Neural cell (in vitro differentiated cells): ENCODE results near the gene ADAMTS17. TPM values are rescaled to one million over a fixed set of nuclear protein-coding genes. Genes with fewer than 3 reads are reported as not detected.

Source experiments
- H2AFZ ChIP-seq: fragments of 200-600, 300-800 bp; sonication (generic), shearing (Covaris generic); 2 replicates; pipeline ENCODE4 v1.6.0; 2014; ENCODE audit warnings: low read depth, mild to moderate bottlenecking, antibody characterized with exemption, low read length, moderate library complexity
- H3F3A ChIP-seq: fragments of 200-600 bp; shearing (Covaris generic); 2 replicates; pipeline ENCODE4 v1.6.1; 2016; ENCODE audit warnings: mild to moderate bottlenecking, moderate library complexity, mixed read lengths, antibody characterized with exemption, low read length; ENCODE audit not compliant: insufficient read depth, poor library complexity, severe bottlenecking
- H3K27ac ChIP-seq: fragments of 200-600, 300-800 bp; sonication (generic), shearing (Covaris generic); 2 replicates; pipeline ENCODE4 v1.5.1; 2014; ENCODE audit warnings: mild to moderate bottlenecking, low read length, moderate library complexity
- H3K27me3 ChIP-seq: fragments of 300-800, 200-600 bp; sonication (generic), shearing (Covaris generic); 2 replicates; pipeline ENCODE4 v1.6.0; 2014; ENCODE audit warnings: mild to moderate bottlenecking, low read depth, low read length, moderate library complexity; ENCODE audit not compliant: insufficient read depth
- H3K36me3 ChIP-seq: fragments of 300-800, 200-600 bp; sonication (generic), shearing (Covaris generic); 2 replicates; pipeline ENCODE4 v1.5.1; 2014; ENCODE audit warnings: mild to moderate bottlenecking, antibody characterized with exemption, low read length, moderate library complexity; ENCODE audit not compliant: insufficient read depth
- H3K4me2 ChIP-seq: fragments of 300-800, 200-600 bp; sonication (generic), shearing (Covaris generic); 2 replicates; pipeline ENCODE4 v1.6.0; 2014; ENCODE audit warnings: mild to moderate bottlenecking, low read length
- H3K4me3 ChIP-seq: fragments of 300-800, 200-600 bp; sonication (generic), shearing (Covaris generic); 2 replicates; pipeline ENCODE4 v1.5.1; 2014; ENCODE audit warnings: mild to moderate bottlenecking, low read length, moderate library complexity
- H3K79me2 ChIP-seq: fragments of 200-600 bp; shearing (Covaris generic); replicated peaks from 2 replicates; pipeline ENCODE4 v1.6.0; 2014; ENCODE audit warnings: mild to moderate bottlenecking, low read length, moderate library complexity; ENCODE audit not compliant: insufficient read depth
- H3K9ac ChIP-seq: fragments of 300-800, 200-600 bp; sonication (generic), shearing (Covaris generic); 2 replicates; pipeline ENCODE4 v1.6.1; 2016; ENCODE audit warnings: mild to moderate bottlenecking, low read length, mixed read lengths
- H3K9me2 ChIP-seq: fragments of 200-600 bp; shearing (Covaris generic); 2 replicates; pipeline ENCODE4 v1.6.1; 2016; ENCODE audit warnings: mild to moderate bottlenecking, low read length, mixed read lengths; ENCODE audit not compliant: insufficient read depth
- H3K9me3 ChIP-seq: fragments of 200-600, 300-800 bp; sonication (generic), shearing (Covaris generic); 2 replicates; pipeline ENCODE4 v1.6.1; 2016; ENCODE audit warnings: mild to moderate bottlenecking, mixed run types, low read length, moderate library complexity, mixed read lengths
- H4K20me1 ChIP-seq: fragments of 200-600 bp; shearing (Covaris generic); 2 replicates; pipeline ENCODE4 v1.6.1; 2016; ENCODE audit warnings: mild to moderate bottlenecking, mixed run types; ENCODE audit not compliant: insufficient read depth
- CTCF ChIP-seq: fragments of 450-650 bp; IDR thresholded peaks from 2 replicates; pipeline ENCODE4 v1.5.1; 2014; ENCODE audit warnings: antibody characterized with exemption, mild to moderate bottlenecking, moderate library complexity; ENCODE audit not compliant: poor library complexity, severe bottlenecking
- EP300 ChIP-seq: fragments of 450-650 bp; conservative IDR thresholded peaks from 2 replicates; pipeline ENCODE4 v1.6.1; 2014; ENCODE audit warnings: antibody characterized with exemption, mild to moderate bottlenecking, moderate library complexity; ENCODE audit not compliant: poor library complexity, severe bottlenecking
- EZH2 ChIP-seq: fragments of 200-600, 300-800 bp; shearing (Covaris generic), sonication (generic); IDR thresholded peaks from 2 replicates; pipeline ENCODE4 v1.6.1; 2014; ENCODE audit warnings: antibody characterized with exemption, low read length, borderline replicate concordance, mild to moderate bottlenecking; ENCODE audit not compliant: insufficient read depth, poor library complexity, severe bottlenecking
- MXI1 ChIP-seq: fragments of 450-650 bp; conservative IDR thresholded peaks from 2 replicates; pipeline ENCODE4 v1.6.1; 2014; ENCODE audit warnings: antibody characterized with exemption, mild to moderate bottlenecking; ENCODE audit not compliant: poor library complexity, severe bottlenecking
- POLR2AphosphoS5 ChIP-seq: IDR thresholded peaks from 2 replicates; pipeline ENCODE4 v1.6.1; 2012
- RAD21 ChIP-seq: fragments of 450-650 bp; conservative IDR thresholded peaks from 2 replicates; pipeline ENCODE4 v1.6.1; 2014; ENCODE audit warnings: antibody characterized with exemption, mild to moderate bottlenecking, moderate library complexity
- SMC3 ChIP-seq: fragments of 450-650 bp; conservative IDR thresholded peaks from 2 replicates; pipeline ENCODE4 v1.6.1; 2014; ENCODE audit warnings: antibody characterized with exemption, mild to moderate bottlenecking, moderate library complexity; ENCODE audit not compliant: poor library complexity
- TAF1 ChIP-seq: IDR thresholded peaks from 2 replicates; pipeline ENCODE4 v1.6.1; 2012; ENCODE audit warnings: low read depth
- polyA plus RNA-seq: library from polyadenylated mRNA; depleted of rRNA; stranded (reverse); fragments of >200 nt; gene quantifications from 2 replicates; pipeline ENCODE4 v1.2.3, GENCODE V29; 2014
- TF ChIP-seq, protein P1 (sequence below): IDR thresholded peaks from 2 replicates; pipeline ENCODE4 v1.6.1; 2012; ENCODE audit warnings: borderline replicate concordance

Gene ADAMTS17
- polyA plus RNA-seq, 1 donor from 2014 or later = 0.04 TPM

GRCh38 chr15:100096248-100096600 is 245.6 kb downstream of the ADAMTS17 start:
- Histone ChIP-seq H3K4me2 (no peak overlapping the region), H3K27ac (no peak overlapping the region), H3K9me3 (no peaks in the 10 kb centered on the region), H3K9ac (no peak overlapping the region), H3K79me2 (no peaks in the 10 kb centered on the region), H4K20me1 (no peaks in the 10 kb centered on the region), H3F3A (no peaks in the 10 kb centered on the region), H2AFZ (no peak overlapping the region), H3K9me2 (no peaks in the 10 kb centered on the region), H3K27me3 (no peaks in the 10 kb centered on the region), H3K4me3 (no peak overlapping the region), H3K36me3 (no peaks in the 10 kb centered on the region)
- TF ChIP-seq SMC3 = no peak
- TF ChIP-seq, protein P1, sequence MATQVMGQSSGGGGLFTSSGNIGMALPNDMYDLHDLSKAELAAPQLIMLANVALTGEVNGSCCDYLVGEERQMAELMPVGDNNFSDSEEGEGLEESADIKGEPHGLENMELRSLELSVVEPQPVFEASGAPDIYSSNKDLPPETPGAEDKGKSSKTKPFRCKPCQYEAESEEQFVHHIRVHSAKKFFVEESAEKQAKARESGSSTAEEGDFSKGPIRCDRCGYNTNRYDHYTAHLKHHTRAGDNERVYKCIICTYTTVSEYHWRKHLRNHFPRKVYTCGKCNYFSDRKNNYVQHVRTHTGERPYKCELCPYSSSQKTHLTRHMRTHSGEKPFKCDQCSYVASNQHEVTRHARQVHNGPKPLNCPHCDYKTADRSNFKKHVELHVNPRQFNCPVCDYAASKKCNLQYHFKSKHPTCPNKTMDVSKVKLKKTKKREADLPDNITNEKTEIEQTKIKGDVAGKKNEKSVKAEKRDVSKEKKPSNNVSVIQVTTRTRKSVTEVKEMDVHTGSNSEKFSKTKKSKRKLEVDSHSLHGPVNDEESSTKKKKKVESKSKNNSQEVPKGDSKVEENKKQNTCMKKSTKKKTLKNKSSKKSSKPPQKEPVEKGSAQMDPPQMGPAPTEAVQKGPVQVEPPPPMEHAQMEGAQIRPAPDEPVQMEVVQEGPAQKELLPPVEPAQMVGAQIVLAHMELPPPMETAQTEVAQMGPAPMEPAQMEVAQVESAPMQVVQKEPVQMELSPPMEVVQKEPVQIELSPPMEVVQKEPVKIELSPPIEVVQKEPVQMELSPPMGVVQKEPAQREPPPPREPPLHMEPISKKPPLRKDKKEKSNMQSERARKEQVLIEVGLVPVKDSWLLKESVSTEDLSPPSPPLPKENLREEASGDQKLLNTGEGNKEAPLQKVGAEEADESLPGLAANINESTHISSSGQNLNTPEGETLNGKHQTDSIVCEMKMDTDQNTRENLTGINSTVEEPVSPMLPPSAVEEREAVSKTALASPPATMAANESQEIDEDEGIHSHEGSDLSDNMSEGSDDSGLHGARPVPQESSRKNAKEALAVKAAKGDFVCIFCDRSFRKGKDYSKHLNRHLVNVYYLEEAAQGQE = no peak
- TF ChIP-seq RAD21 = no peak
- no peak for TF ChIP-seq EZH2
- no peak for TF ChIP-seq EP300
- no peak for TF ChIP-seq CTCF
- no peak for TF ChIP-seq TAF1
- no peak for TF ChIP-seq POLR2AphosphoS5
- no peak for TF ChIP-seq MXI1

GRCh38 chr15:100095541-100096247 is 246.1 kb downstream of the ADAMTS17 start:
- TF ChIP-seq MXI1 = no peak
- TF ChIP-seq POLR2AphosphoS5 = no peak
- TF ChIP-seq EZH2 = no peak
- TF ChIP-seq CTCF = no peak
- TF ChIP-seq, protein P1 = no peak
- no peak for TF ChIP-seq SMC3
- no peak for TF ChIP-seq EP300
- TF ChIP-seq TAF1 = no peak
- no peak for TF ChIP-seq RAD21
- H3K9me3 ChIP-seq = no peaks in the 10 kb centered on the region

More at GRCh38 chr15:100095541-100096247, 246.1 kb downstream of the ADAMTS17 start:
- no peaks in the 10 kb centered on the region for H3K27me3 ChIP-seq
- H3K4me3 ChIP-seq = no peak overlapping the region
- no peak overlapping the region for H3K4me2 ChIP-seq
- H3F3A ChIP-seq = no peaks in the 10 kb centered on the region
- H3K79me2 ChIP-seq = no peaks in the 10 kb centered on the region
- H3K9me2 ChIP-seq = no peaks in the 10 kb centered on the region
- H3K9ac ChIP-seq = no peak overlapping the region
- no peaks in the 10 kb centered on the region for H4K20me1 ChIP-seq
- H3K36me3 ChIP-seq = no peaks in the 10 kb centered on the region
- H2AFZ ChIP-seq = no peak overlapping the region
- H3K27ac ChIP-seq = no peak overlapping the region
